GM12873 (cell line): Measurements from ENCODE around the gene POLR2B.

Experiments used
- CTCF ChIP-seq: IDR thresholded peaks from 2 replicates; pipeline ENCODE4 v1.5.1; 2012; ENCODE audit warnings: low read depth, mild to moderate bottlenecking, moderate library complexity, low read length, control low read depth; ENCODE audit not compliant: insufficient read depth; ENCODE audit errors: missing control alignments

Gene POLR2B

GRCh38 chr4:57077550-57078343 is 99.1 kb downstream of the POLR2B start:
- TF ChIP-seq CTCF, result no peak

GRCh38 chr4:57078685-57079521 is 100.2 kb downstream of the POLR2B start:
- no peak for TF ChIP-seq CTCF
